ENCODE measurements around the gene SH3BP1. TPM values are rescaled to one million over a fixed set of nuclear protein-coding genes. Genes with fewer than 3 reads are reported as not detected.
A peak's percentile ranks its signal among the peaks of the same experiment; 100 is the strongest.

The SH3BP1 gene
- total RNA-seq, 4 donors from 2014 or later, result 53.1 to 158 (median 84.7) TPM

DNA sequence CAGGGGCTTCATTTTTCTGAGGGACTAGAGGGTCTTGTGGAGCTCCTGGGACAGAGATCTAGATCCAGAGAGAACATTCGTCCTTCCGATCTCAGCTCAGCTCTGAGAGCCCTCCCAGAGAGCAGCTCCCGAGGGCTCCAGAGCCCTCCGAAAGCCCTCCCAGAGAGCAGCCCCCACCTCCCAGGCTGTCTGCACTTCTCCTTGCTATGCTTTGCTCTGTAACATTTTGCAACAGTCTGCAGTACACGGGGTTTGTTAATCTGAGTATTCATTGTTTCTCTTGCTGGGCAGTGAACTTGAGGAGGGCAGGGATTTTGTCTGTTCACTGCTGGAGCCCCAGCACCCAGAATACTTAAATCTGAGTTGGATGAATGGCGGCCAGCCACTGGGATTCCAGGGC is 28.3 kb upstream of the SH3BP1 start:
- intact Hi-C loops (cut with DNase I; ENCODE audit: low total_unique reads), result no loop called here
- in situ Hi-C loops (cut with MboI; ENCODE audit: low pct_ligation_motif_present in 1 of 4, low pct_unique_long_range_greater_than_20kb in 1 of 4, low sequenced_read_pairs in 3 of 4), result no loop called here
- 77% methylated on average over 6 of the region's 6 CpGs; no CpG with 5 or more reads in 1 of the 2 donors for whole genome bisulfite sequencing, 2 donors (ENCODE audit: low coverage in 1 of 2)
- H3K27ac ChIP-seq, result peak overlapping the region in 3 of 4 donors; percentile 91 to 96 (median 93)
- no peaks in the 10 kb centered on the region for H3K27me3 ChIP-seq
- H3K4me1 ChIP-seq, result peaks cover 9 to 56% (median 41%) of the 10 kb centered on the region in 4 donors
- DNase-seq, result no peak
- no peaks in the 10 kb centered on the region for H3K9me3 ChIP-seq
- no peak for TF ChIP-seq EP300 (IDR thresholded peaks at IDR 0.05; ENCODE audit: low read depth)
- no peak for TF ChIP-seq POLR2AphosphoS5 (IDR thresholded peaks at IDR 0.05)
- TF ChIP-seq, protein P1, sequence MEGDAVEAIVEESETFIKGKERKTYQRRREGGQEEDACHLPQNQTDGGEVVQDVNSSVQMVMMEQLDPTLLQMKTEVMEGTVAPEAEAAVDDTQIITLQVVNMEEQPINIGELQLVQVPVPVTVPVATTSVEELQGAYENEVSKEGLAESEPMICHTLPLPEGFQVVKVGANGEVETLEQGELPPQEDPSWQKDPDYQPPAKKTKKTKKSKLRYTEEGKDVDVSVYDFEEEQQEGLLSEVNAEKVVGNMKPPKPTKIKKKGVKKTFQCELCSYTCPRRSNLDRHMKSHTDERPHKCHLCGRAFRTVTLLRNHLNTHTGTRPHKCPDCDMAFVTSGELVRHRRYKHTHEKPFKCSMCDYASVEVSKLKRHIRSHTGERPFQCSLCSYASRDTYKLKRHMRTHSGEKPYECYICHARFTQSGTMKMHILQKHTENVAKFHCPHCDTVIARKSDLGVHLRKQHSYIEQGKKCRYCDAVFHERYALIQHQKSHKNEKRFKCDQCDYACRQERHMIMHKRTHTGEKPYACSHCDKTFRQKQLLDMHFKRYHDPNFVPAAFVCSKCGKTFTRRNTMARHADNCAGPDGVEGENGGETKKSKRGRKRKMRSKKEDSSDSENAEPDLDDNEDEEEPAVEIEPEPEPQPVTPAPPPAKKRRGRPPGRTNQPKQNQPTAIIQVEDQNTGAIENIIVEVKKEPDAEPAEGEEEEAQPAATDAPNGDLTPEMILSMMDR (IDR thresholded peaks at IDR 0.05), result no peak
- TF ChIP-seq POLR2A (IDR thresholded peaks at IDR 0.05), result no peak
- H3K36me3 ChIP-seq, result peaks cover 0 to 2% (median 0%) of the 10 kb centered on the region in 4 donors
- no peak overlapping the region for H3K4me3 ChIP-seq

GRCh38 chr22:37616201-37617083 is 23.0 kb upstream of the SH3BP1 start:
- no peak for TF ChIP-seq POLR2A (IDR thresholded peaks at IDR 0.05)
- no peak for TF ChIP-seq EP300 (IDR thresholded peaks at IDR 0.05; ENCODE audit: low read depth)
- no peak for TF ChIP-seq POLR2AphosphoS5 (IDR thresholded peaks at IDR 0.05)
- TF ChIP-seq, protein P1 (IDR thresholded peaks at IDR 0.05), result no peak
- H3K27me3 ChIP-seq, result no peaks in the 10 kb centered on the region
- DNase-seq, result no peak
- peaks cover 4 to 16% (median 9%) of the 10 kb centered on the region in 4 donors for H3K4me1 ChIP-seq
- H3K27ac ChIP-seq, result no peak overlapping the region
- intact Hi-C loops (cut with DNase I; ENCODE audit: low total_unique reads) (no loop called here), in situ Hi-C loops (cut with MboI; ENCODE audit: low pct_ligation_motif_present in 1 of 4, low pct_unique_long_range_greater_than_20kb in 1 of 4, low sequenced_read_pairs in 3 of 4) (no loop called here)
- H3K9me3 ChIP-seq, result no peaks in the 10 kb centered on the region
- peaks cover 0 to 23% (median 8%) of the 10 kb centered on the region in 4 donors for H3K36me3 ChIP-seq
- 89% methylated on average over 25 of the region's 27 CpGs; no CpG with 5 or more reads in 1 of the 2 donors for WGBS, 2 donors (ENCODE audit: low coverage in 1 of 2)
- no peak overlapping the region for H3K4me3 ChIP-seq

DNA sequence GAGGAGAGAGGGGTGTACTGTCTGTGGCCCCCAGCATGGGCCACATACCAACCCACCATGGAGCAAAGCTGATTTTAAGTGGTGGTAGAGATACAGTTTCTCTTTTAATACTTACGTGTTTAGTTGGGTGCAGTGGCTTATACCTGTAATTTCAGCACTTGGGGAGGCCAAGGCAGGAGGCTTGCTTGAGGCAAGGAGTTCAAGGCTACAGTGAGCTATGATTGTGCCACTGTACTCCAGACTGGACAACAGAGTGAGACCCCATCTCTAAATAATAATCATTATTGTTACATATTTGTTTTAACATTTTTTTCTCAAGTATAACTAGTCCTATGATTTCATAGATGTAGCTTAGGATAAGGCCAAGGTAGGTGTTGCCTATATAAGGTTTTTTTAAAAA is 22.0 kb upstream of the SH3BP1 start:
- 77% methylated on average over 1 of the region's 1 CpG; no CpG with 5 or more reads in 1 of the 2 donors for WGBS, 2 donors (ENCODE audit: low coverage in 1 of 2)
- TF ChIP-seq, protein P1 (IDR thresholded peaks at IDR 0.05), result no peak
- TF ChIP-seq POLR2A (IDR thresholded peaks at IDR 0.05), result no peak
- no peak for TF ChIP-seq EP300 (IDR thresholded peaks at IDR 0.05; ENCODE audit: low read depth)
- no peak for TF ChIP-seq POLR2AphosphoS5 (IDR thresholded peaks at IDR 0.05)
- H3K9me3 ChIP-seq, result no peaks in the 10 kb centered on the region
- H3K36me3 ChIP-seq, result peaks cover 0 to 23% (median 8%) of the 10 kb centered on the region in 4 donors
- no peak overlapping the region for H3K27ac ChIP-seq
- no peaks in the 10 kb centered on the region for H3K27me3 ChIP-seq
- peaks cover 4 to 13% (median 9%) of the 10 kb centered on the region in 4 donors for H3K4me1 ChIP-seq
- in situ Hi-C loops (cut with MboI; ENCODE audit: low pct_ligation_motif_present in 1 of 4, low pct_unique_long_range_greater_than_20kb in 1 of 4, low sequenced_read_pairs in 3 of 4) (no loop called here), intact Hi-C loops (cut with DNase I; ENCODE audit: low total_unique reads) (no loop called here)
- no peak for DNase-seq
- no peak overlapping the region for H3K4me3 ChIP-seq

GRCh38 chr22:37618072-37618656 is 21.3 kb upstream of the SH3BP1 start:
- WGBS, 2 donors (ENCODE audit: low coverage in 1 of 2), result 90% methylated on average over 14 of the region's 14 CpGs; no CpG with 5 or more reads in 1 of the 2 donors
- intact Hi-C loops (cut with DNase I; ENCODE audit: low total_unique reads), result no loop called here

More at GRCh38 chr22:37618072-37618656, 21.3 kb upstream of the SH3BP1 start:
- DNase-seq, result no peak
- no peaks in the 10 kb centered on the region for H3K9me3 ChIP-seq
- TF ChIP-seq, protein P1 (IDR thresholded peaks at IDR 0.05), result no peak
- no peak for TF ChIP-seq POLR2AphosphoS5 (IDR thresholded peaks at IDR 0.05)
- no peak for TF ChIP-seq POLR2A (IDR thresholded peaks at IDR 0.05)
- no peak for TF ChIP-seq EP300 (IDR thresholded peaks at IDR 0.05; ENCODE audit: low read depth)
- H3K27me3 ChIP-seq, result no peaks in the 10 kb centered on the region
- no peak overlapping the region for H3K4me3 ChIP-seq
- H3K4me1 ChIP-seq, result peaks cover 2 to 10% (median 6%) of the 10 kb centered on the region in 4 donors
- in situ Hi-C loops (cut with MboI; ENCODE audit: low pct_ligation_motif_present in 1 of 4, low pct_unique_long_range_greater_than_20kb in 1 of 4, low sequenced_read_pairs in 3 of 4), result no loop called here
- no peak overlapping the region for H3K27ac ChIP-seq
- H3K36me3 ChIP-seq, result peaks cover 0 to 23% (median 8%) of the 10 kb centered on the region in 4 donors
